Measurements from ENCODE around the gene ANO7.

ANO7 gene

DNA sequence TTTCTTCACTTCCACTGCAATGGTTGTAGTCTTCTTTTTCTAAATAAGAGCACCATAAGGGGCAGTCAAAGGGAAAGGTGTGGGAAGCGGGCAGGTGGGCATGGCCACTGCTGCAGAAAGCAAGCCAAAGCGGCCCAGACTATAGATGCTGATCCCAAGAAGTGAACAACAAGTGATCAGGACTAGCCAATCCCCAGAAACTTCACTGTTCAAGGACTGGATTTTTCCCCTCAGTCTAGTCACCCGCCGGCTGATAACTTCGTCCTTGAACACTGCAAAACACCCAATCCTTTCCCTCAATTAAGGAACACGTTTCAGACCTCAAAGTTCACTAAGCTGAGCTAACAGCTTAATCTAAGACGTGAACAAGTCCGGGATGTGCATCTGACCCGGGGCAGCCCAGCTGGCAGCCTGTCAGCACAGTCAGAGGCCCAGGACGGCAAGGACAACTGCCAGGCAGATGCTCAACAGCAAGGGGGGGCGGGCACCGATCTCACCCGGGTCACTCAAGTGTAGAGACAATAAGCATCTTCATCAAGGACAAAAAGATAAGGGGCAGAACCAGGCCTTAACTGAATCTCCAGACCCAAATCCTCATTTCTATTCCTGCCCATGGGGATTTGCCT is 67.2 kb downstream of the ANO7 start:
- Histone ChIP-seq H3K79me2 (ENCODE audit: control insufficient read depth, low read length) (peaks cover 7% of the 10 kb centered on the region), H3K9me2 (replicated peaks; ENCODE audit: control insufficient read depth, low read length) (no peaks in the 10 kb centered on the region), H3K4me2 (ENCODE audit: low read length) (no peak overlapping the region), H3K27ac (ENCODE audit: low read depth, low read length) (no peak overlapping the region), H3K9me3 (ENCODE audit: control insufficient read depth, insufficient read depth, low read length) (no peaks in the 10 kb centered on the region), H3K27me3 (ENCODE audit: control insufficient read depth, low read length) (no peaks in the 10 kb centered on the region), H3K4me3 (ENCODE audit: low read length) (no peak overlapping the region), H3K36me3 (ENCODE audit: control insufficient read depth, low read length) (peaks cover 87% of the 10 kb centered on the region), H3F3A (ENCODE audit: control insufficient read depth, insufficient read depth) (no peaks in the 10 kb centered on the region), H3K4me1 (ENCODE audit: control insufficient read depth, low read length) (no peaks in the 10 kb centered on the region), H4K20me1 (ENCODE audit: control insufficient read depth, insufficient read depth, low read depth, low read length) (no peaks in the 10 kb centered on the region)
- TF ChIP-seq, protein P1, sequence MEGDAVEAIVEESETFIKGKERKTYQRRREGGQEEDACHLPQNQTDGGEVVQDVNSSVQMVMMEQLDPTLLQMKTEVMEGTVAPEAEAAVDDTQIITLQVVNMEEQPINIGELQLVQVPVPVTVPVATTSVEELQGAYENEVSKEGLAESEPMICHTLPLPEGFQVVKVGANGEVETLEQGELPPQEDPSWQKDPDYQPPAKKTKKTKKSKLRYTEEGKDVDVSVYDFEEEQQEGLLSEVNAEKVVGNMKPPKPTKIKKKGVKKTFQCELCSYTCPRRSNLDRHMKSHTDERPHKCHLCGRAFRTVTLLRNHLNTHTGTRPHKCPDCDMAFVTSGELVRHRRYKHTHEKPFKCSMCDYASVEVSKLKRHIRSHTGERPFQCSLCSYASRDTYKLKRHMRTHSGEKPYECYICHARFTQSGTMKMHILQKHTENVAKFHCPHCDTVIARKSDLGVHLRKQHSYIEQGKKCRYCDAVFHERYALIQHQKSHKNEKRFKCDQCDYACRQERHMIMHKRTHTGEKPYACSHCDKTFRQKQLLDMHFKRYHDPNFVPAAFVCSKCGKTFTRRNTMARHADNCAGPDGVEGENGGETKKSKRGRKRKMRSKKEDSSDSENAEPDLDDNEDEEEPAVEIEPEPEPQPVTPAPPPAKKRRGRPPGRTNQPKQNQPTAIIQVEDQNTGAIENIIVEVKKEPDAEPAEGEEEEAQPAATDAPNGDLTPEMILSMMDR (IDR thresholded peaks at IDR 0.05; ENCODE audit: low read depth, low read length, poor library complexity, severe bottlenecking): no peak
- no peak for TF ChIP-seq EZH2phosphoT487 (IDR thresholded peaks at IDR 0.05; ENCODE audit: borderline replicate concordance, low read length)

DNA sequence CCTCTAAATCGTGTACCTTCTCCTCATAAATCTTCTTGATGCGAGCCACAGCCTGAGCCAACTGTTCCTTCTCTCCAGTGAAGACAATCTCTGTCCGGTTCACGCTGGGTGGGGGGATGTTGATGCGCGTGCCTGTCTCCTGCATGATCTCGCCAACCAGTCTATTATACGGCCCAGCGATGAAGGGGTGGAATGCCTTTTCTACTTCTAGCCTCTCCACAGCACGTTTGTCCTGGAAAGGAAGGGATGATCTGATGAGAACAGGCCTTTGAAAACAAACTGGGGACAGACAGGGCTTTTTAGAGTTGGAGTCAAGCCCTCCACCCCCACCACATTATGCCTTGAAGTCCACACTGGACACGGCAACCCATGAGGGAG is 67.7 kb downstream of the ANO7 start:
- H3K79me2 ChIP-seq (ENCODE audit: control insufficient read depth, low read length): peaks cover 7% of the 10 kb centered on the region

DNA sequence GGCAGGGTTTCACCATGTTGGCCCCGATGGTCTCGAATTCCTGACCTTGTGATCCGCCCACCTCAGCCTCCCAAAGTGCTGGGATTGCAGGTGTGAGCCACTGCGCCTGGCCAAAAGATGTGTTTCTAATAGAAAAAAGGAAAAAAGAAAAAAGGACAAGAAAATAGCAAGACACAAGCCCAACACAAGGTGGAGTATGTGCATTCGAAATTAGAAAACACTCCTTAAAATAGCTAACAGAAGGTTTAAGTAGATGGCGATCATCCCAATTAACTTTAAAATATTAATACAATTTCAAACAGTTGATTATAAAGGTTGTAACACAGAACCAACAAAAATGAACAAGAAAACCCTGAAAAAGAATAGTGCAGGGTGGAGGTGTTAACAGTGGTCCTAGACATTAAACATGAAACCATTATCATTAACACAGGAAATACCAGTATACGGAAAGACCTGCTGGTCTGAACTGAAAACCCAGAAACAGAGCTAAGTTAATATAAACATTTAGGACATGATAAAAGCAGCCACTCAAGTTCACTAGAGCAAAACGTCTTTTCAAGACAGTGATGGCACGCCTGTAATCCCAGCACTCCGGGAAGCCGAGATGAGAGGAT is 69.0 kb downstream of the ANO7 start:
- H3F3A ChIP-seq (ENCODE audit: control insufficient read depth, insufficient read depth): no peaks in the 10 kb centered on the region
- H3K36me3 ChIP-seq (ENCODE audit: control insufficient read depth, low read length): peaks cover 91% of the 10 kb centered on the region
- no peaks in the 10 kb centered on the region for H3K9me2 ChIP-seq (replicated peaks; ENCODE audit: control insufficient read depth, low read length)
- no peak overlapping the region for H3K4me3 ChIP-seq (ENCODE audit: low read length)
- no peak overlapping the region for H3K27ac ChIP-seq (ENCODE audit: low read depth, low read length)
- H3K27me3 ChIP-seq (ENCODE audit: control insufficient read depth, low read length): no peaks in the 10 kb centered on the region
- peaks cover 7% of the 10 kb centered on the region for H3K79me2 ChIP-seq (ENCODE audit: control insufficient read depth, low read length)
- no peaks in the 10 kb centered on the region for H3K4me1 ChIP-seq (ENCODE audit: control insufficient read depth, low read length)
- no peaks in the 10 kb centered on the region for H3K9me3 ChIP-seq (ENCODE audit: control insufficient read depth, insufficient read depth, low read length)
- no peaks in the 10 kb centered on the region for H4K20me1 ChIP-seq (ENCODE audit: control insufficient read depth, insufficient read depth, low read depth, low read length)
- no peak for TF ChIP-seq EZH2phosphoT487 (IDR thresholded peaks at IDR 0.05; ENCODE audit: borderline replicate concordance, low read length)
- TF ChIP-seq, protein P1 (IDR thresholded peaks at IDR 0.05; ENCODE audit: low read depth, low read length, poor library complexity, severe bottlenecking): no peak
- H3K4me2 ChIP-seq (ENCODE audit: low read length): no peak overlapping the region

More for the DNA sequence above, 67.7 kb downstream of the ANO7 start:
- TF ChIP-seq EZH2phosphoT487 (IDR thresholded peaks at IDR 0.05; ENCODE audit: borderline replicate concordance, low read length): no peak
- TF ChIP-seq, protein P1 (IDR thresholded peaks at IDR 0.05; ENCODE audit: low read depth, low read length, poor library complexity, severe bottlenecking): no peak
- no peaks in the 10 kb centered on the region for H3K9me3 ChIP-seq (ENCODE audit: control insufficient read depth, insufficient read depth, low read length)
- H3K4me3 ChIP-seq (ENCODE audit: low read length): no peak overlapping the region
- no peaks in the 10 kb centered on the region for H3K27me3 ChIP-seq (ENCODE audit: control insufficient read depth, low read length)
- H3K27ac ChIP-seq (ENCODE audit: low read depth, low read length): no peak overlapping the region
- H3K4me2 ChIP-seq (ENCODE audit: low read length): no peak overlapping the region
- no peaks in the 10 kb centered on the region for H3F3A ChIP-seq (ENCODE audit: control insufficient read depth, insufficient read depth)
- H4K20me1 ChIP-seq (ENCODE audit: control insufficient read depth, insufficient read depth, low read depth, low read length): no peaks in the 10 kb centered on the region
- H3K9me2 ChIP-seq (replicated peaks; ENCODE audit: control insufficient read depth, low read length): no peaks in the 10 kb centered on the region
- no peaks in the 10 kb centered on the region for H3K4me1 ChIP-seq (ENCODE audit: control insufficient read depth, low read length)
- H3K36me3 ChIP-seq (ENCODE audit: control insufficient read depth, low read length): peaks cover 87% of the 10 kb centered on the region

All from DOHH2 (cell line).